Measurements from ENCODE around the gene EIF4EBP2. TPM values are rescaled to one million over a fixed set of nuclear protein-coding genes. Genes with fewer than 3 reads are reported as not detected.

Gene EIF4EBP2
- total RNA-seq, 1 experiment from 2014 or later: 112 TPM

DNA sequence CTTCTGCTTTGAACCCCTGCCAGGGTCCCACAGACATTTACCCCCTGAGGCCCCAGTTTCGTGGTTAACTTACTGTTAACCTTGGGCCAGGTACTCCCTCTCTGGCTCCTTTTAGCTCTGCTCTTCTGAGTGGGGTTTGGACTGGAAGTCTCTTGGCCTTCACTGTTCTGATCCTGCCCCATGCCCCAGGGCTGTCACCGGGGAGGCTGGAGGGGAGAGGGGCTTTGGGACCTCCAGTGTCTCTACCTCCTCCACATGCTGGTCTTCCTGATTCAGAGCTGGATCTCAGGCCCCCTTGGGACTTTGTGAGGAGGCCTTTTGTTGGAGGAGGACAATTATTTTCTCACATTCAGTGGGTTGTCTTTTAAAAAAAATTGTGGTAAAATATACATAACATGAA lies 61.9 kb downstream of the EIF4EBP2 start:
- CTCF ChIA-PET: interaction anchor here (0.6 to 9.3 kb wide), 4 partner anchors 12 to 73 kb away, joined by 4 to 187 read pairs (median 8); partner anchors contain the start of gene PALD1
- Mint-ChIP-seq H3K27ac (no peak overlapping the region), H3K4me3 (no peak overlapping the region), H3K4me1 (peaks cover 21% of the 10 kb centered on the region), H3K36me3 (no peaks in the 10 kb centered on the region), H3K27me3 (ENCODE audit: low read depth) (peaks cover 6% of the 10 kb centered on the region), H3K9me3 (no peaks in the 10 kb centered on the region)
- POLR2A ChIA-PET: no interaction called here
- ATAC-seq (no peak), DNase-seq (ENCODE audit: low spot score) (no peak)
- TF ChIP-seq TP53 (CRISPR knock-in tag; IDR thresholded peaks at IDR 0.05): no peak
- TF ChIP-seq, protein P1, sequence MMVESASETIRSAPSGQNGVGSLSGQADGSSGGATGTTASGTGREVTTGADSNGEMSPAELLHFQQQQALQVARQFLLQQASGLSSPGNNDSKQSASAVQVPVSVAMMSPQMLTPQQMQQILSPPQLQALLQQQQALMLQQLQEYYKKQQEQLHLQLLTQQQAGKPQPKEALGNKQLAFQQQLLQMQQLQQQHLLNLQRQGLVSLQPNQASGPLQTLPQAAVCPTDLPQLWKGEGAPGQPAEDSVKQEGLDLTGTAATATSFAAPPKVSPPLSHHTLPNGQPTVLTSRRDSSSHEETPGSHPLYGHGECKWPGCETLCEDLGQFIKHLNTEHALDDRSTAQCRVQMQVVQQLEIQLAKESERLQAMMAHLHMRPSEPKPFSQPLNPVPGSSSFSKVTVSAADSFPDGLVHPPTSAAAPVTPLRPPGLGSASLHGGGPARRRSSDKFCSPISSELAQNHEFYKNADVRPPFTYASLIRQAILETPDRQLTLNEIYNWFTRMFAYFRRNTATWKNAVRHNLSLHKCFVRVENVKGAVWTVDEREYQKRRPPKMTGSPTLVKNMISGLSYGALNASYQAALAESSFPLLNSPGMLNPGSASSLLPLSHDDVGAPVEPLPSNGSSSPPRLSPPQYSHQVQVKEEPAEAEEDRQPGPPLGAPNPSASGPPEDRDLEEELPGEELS (CRISPR knock-in tag; IDR thresholded peaks at IDR 0.05): no peak
- no peak for TF ChIP-seq SMAD3 (CRISPR knock-in tag; IDR thresholded peaks at IDR 0.05; ENCODE audit: borderline replicate concordance)
- TF ChIP-seq ETV6 (CRISPR knock-in tag; IDR thresholded peaks at IDR 0.05): no peak
- TF ChIP-seq, protein P2, sequence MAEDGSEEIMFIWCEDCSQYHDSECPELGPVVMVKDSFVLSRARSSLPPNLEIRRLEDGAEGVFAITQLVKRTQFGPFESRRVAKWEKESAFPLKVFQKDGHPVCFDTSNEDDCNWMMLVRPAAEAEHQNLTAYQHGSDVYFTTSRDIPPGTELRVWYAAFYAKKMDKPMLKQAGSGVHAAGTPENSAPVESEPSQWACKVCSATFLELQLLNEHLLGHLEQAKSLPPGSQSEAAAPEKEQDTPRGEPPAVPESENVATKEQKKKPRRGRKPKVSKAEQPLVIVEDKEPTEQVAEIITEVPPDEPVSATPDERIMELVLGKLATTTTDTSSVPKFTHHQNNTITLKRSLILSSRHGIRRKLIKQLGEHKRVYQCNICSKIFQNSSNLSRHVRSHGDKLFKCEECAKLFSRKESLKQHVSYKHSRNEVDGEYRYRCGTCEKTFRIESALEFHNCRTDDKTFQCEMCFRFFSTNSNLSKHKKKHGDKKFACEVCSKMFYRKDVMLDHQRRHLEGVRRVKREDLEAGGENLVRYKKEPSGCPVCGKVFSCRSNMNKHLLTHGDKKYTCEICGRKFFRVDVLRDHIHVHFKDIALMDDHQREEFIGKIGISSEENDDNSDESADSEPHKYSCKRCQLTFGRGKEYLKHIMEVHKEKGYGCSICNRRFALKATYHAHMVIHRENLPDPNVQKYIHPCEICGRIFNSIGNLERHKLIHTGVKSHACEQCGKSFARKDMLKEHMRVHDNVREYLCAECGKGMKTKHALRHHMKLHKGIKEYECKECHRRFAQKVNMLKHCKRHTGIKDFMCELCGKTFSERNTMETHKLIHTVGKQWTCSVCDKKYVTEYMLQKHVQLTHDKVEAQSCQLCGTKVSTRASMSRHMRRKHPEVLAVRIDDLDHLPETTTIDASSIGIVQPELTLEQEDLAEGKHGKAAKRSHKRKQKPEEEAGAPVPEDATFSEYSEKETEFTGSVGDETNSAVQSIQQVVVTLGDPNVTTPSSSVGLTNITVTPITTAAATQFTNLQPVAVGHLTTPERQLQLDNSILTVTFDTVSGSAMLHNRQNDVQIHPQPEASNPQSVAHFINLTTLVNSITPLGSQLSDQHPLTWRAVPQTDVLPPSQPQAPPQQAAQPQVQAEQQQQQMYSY (CRISPR knock-in tag; IDR thresholded peaks at IDR 0.05): no peak
- no peak for TF ChIP-seq GTF2I (CRISPR knock-in tag; conservative IDR thresholded peaks at IDR 0.05)
- TF ChIP-seq ZNF317 (CRISPR knock-in tag; IDR thresholded peaks at IDR 0.05; ENCODE audit: borderline replicate concordance, low read depth): no peak
- TF ChIP-seq, protein P3, sequence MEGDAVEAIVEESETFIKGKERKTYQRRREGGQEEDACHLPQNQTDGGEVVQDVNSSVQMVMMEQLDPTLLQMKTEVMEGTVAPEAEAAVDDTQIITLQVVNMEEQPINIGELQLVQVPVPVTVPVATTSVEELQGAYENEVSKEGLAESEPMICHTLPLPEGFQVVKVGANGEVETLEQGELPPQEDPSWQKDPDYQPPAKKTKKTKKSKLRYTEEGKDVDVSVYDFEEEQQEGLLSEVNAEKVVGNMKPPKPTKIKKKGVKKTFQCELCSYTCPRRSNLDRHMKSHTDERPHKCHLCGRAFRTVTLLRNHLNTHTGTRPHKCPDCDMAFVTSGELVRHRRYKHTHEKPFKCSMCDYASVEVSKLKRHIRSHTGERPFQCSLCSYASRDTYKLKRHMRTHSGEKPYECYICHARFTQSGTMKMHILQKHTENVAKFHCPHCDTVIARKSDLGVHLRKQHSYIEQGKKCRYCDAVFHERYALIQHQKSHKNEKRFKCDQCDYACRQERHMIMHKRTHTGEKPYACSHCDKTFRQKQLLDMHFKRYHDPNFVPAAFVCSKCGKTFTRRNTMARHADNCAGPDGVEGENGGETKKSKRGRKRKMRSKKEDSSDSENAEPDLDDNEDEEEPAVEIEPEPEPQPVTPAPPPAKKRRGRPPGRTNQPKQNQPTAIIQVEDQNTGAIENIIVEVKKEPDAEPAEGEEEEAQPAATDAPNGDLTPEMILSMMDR (IDR thresholded peaks at IDR 0.05): no peak
- TF ChIP-seq, protein P4, sequence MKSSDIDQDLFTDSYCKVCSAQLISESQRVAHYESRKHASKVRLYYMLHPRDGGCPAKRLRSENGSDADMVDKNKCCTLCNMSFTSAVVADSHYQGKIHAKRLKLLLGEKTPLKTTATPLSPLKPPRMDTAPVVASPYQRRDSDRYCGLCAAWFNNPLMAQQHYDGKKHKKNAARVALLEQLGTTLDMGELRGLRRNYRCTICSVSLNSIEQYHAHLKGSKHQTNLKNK (CRISPR knock-in tag; IDR thresholded peaks at IDR 0.05): no peak
- TF ChIP-seq HMGA2 (CRISPR knock-in tag; IDR thresholded peaks at IDR 0.05): no peak
- TF ChIP-seq, protein P5, sequence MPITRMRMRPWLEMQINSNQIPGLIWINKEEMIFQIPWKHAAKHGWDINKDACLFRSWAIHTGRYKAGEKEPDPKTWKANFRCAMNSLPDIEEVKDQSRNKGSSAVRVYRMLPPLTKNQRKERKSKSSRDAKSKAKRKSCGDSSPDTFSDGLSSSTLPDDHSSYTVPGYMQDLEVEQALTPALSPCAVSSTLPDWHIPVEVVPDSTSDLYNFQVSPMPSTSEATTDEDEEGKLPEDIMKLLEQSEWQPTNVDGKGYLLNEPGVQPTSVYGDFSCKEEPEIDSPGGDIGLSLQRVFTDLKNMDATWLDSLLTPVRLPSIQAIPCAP (CRISPR knock-in tag; IDR thresholded peaks at IDR 0.05): no peak
- no peak for TF ChIP-seq NR2C2 (CRISPR knock-in tag; IDR thresholded peaks at IDR 0.05)
- TF ChIP-seq, protein P6, sequence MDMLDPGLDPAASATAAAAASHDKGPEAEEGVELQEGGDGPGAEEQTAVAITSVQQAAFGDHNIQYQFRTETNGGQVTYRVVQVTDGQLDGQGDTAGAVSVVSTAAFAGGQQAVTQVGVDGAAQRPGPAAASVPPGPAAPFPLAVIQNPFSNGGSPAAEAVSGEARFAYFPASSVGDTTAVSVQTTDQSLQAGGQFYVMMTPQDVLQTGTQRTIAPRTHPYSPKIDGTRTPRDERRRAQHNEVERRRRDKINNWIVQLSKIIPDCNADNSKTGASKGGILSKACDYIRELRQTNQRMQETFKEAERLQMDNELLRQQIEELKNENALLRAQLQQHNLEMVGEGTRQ (CRISPR knock-in tag; IDR thresholded peaks at IDR 0.05): no peak
- TF ChIP-seq, protein P7, sequence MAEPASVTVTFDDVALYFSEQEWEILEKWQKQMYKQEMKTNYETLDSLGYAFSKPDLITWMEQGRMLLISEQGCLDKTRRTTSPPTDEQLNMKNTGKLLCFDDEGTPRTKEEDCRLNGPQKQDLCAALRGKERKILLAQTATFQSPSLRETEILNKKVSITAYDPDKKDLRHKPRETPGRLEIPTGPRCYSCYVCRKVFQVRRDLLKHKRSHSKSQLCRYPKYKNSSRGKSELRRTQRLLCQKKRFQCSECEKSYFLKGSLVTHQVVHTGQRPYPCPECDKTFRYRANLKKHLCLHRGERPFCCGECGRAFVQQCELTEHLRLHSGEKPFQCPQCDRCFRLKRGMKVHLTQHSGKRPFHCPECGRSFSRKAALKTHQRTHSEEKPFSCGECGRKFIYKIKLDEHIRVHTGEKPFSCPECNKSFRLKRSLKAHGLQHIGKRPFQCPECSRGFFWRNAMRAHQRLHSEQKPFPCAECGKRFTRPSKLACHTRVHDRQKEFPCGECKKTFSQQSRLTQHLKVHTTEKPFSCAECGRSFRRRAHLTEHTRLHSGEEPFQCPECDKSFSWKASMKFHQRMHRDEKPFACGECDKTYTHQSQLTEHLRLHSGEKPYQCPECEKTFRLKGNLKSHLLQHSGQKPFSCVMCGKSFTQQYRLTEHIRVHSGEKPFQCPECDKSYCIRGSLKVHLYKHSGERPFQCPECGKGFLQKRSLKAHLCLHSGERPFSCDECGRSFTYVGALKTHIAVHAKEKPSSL (CRISPR knock-in tag; conservative IDR thresholded peaks at IDR 0.05): no peak
- no peak for TF ChIP-seq CREB1 (CRISPR knock-in tag; IDR thresholded peaks at IDR 0.05)
- no peak for TF ChIP-seq ZNF263 (CRISPR knock-in tag; IDR thresholded peaks at IDR 0.05; ENCODE audit: low read depth)
- TF ChIP-seq CBFB (CRISPR knock-in tag; IDR thresholded peaks at IDR 0.05; ENCODE audit: low read depth): no peak
- no peak for TF ChIP-seq ATF1 (CRISPR knock-in tag; IDR thresholded peaks at IDR 0.05)
- no peak for TF ChIP-seq TEAD4 (CRISPR knock-in tag; IDR thresholded peaks at IDR 0.05)
- TF ChIP-seq, protein P8, sequence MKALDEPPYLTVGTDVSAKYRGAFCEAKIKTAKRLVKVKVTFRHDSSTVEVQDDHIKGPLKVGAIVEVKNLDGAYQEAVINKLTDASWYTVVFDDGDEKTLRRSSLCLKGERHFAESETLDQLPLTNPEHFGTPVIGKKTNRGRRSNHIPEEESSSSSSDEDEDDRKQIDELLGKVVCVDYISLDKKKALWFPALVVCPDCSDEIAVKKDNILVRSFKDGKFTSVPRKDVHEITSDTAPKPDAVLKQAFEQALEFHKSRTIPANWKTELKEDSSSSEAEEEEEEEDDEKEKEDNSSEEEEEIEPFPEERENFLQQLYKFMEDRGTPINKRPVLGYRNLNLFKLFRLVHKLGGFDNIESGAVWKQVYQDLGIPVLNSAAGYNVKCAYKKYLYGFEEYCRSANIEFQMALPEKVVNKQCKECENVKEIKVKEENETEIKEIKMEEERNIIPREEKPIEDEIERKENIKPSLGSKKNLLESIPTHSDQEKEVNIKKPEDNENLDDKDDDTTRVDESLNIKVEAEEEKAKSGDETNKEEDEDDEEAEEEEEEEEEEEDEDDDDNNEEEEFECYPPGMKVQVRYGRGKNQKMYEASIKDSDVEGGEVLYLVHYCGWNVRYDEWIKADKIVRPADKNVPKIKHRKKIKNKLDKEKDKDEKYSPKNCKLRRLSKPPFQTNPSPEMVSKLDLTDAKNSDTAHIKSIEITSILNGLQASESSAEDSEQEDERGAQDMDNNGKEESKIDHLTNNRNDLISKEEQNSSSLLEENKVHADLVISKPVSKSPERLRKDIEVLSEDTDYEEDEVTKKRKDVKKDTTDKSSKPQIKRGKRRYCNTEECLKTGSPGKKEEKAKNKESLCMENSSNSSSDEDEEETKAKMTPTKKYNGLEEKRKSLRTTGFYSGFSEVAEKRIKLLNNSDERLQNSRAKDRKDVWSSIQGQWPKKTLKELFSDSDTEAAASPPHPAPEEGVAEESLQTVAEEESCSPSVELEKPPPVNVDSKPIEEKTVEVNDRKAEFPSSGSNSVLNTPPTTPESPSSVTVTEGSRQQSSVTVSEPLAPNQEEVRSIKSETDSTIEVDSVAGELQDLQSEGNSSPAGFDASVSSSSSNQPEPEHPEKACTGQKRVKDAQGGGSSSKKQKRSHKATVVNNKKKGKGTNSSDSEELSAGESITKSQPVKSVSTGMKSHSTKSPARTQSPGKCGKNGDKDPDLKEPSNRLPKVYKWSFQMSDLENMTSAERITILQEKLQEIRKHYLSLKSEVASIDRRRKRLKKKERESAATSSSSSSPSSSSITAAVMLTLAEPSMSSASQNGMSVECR (CRISPR knock-in tag; IDR thresholded peaks at IDR 0.05; ENCODE audit: borderline replicate concordance): no peak
